Thyroid gland (tissue), 4 donors: ENCODE measurements around the gene VWF.

Experiments used
- POLR2A ChIP-seq, 2 donors: fragments of 450-650 bp; IDR thresholded peaks; one replicate each; pipeline ENCODE4 v1.6.1; 2017; ENCODE audit warnings: antibody characterized with exemption in 2 of 2, mild to moderate bottlenecking in 2 of 2, moderate library complexity in 1 of 2
- TF ChIP-seq, protein P1 (sequence below), 6 experiments: fragments of 200-600 bp in 3 of 6; fragments of 450-650 bp in 3 of 6; sonication (generic) in 3 of 6; IDR thresholded peaks; one replicate each; pipeline ENCODE4 v1.5.1; 2016 to 2019; ENCODE audit warnings: antibody characterized with exemption in 6 of 6, mild to moderate bottlenecking in 2 of 6, inconsistent platforms in 1 of 6, moderate library complexity in 1 of 6

DNA sequence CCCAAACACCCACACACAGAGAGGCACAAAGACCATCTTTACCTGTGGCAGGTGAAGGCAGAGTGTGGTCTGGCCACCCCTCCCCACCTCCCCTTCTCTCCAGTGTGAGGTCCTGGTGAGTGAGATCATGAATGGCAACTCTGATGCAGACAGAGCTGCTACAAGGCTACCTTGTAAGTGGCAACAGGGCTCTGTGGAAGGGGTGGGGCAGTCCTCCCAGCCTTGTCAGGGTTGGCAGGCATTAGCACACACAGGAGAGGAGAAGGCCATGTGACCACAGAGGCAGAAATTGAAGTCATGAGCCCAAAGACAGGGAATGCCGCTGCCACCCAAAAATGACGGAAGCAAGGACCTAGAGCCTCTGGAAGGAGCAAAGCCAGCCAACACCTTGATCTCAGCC, 30.7 kb downstream of the VWF start:
- no peak for TF ChIP-seq POLR2A (IDR thresholded peaks at IDR 0.05)
- TF ChIP-seq, protein P1, sequence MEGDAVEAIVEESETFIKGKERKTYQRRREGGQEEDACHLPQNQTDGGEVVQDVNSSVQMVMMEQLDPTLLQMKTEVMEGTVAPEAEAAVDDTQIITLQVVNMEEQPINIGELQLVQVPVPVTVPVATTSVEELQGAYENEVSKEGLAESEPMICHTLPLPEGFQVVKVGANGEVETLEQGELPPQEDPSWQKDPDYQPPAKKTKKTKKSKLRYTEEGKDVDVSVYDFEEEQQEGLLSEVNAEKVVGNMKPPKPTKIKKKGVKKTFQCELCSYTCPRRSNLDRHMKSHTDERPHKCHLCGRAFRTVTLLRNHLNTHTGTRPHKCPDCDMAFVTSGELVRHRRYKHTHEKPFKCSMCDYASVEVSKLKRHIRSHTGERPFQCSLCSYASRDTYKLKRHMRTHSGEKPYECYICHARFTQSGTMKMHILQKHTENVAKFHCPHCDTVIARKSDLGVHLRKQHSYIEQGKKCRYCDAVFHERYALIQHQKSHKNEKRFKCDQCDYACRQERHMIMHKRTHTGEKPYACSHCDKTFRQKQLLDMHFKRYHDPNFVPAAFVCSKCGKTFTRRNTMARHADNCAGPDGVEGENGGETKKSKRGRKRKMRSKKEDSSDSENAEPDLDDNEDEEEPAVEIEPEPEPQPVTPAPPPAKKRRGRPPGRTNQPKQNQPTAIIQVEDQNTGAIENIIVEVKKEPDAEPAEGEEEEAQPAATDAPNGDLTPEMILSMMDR (IDR thresholded peaks at IDR 0.05), result no peak
